GM21786 (cell line): ENCODE results near the gene LDOC1.
A peak's percentile ranks its signal among the peaks of the same experiment; 100 is the strongest.
"Not testable (repeated sequence)": the region's sequence is repeated elsewhere in the genome, so short reads cannot be mapped to it uniquely, and the experiment has no call there.

ENCODE experiments used
- ATAC-seq: cut with Tn5 transposase; IDR thresholded peaks from one replicate; pipeline ENCODE4 v1.9.1; 2021; ENCODE audit not compliant: unreplicated experiment

LDOC1 gene

DNA sequence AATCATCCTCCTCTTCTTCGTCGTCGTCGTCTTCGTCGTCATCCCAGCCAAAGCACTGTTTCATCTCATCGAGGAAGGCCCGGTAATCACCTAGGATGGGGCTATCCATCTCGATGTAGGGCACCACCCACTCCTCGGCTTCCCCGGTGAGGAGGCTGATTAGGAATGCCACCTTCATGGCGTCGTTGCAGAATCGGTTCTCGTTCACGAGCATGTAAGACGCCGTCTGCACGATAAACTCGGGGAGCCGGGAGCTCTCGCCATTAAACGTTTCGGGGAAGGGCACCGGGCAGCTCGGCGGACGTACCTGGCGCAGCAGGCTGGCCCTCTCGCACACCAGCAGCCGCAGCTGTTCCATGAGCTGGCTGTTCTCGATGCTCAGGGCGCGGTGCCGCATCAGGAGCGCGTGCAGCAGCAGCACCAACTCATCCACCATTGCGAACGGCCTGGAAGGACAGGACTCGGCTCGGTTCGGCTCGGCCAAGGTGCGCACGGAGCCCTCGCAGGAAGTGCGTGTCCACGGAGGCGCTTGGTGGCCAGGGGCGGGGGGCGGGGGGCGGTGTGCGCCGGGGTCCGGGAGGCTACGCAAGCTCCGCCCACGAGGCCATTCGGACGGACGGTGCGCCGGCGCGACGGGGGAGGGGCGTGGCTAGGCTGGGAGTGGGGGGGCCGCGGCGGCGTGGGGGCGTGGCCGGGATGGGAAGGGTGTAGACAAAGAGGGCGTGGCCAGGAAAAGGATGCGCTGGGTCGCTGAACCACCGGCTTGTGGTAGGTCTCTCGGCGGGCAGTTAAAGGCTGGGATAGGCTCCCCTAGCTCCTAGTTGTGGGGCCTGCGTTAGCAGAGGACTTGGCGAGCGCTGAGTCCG, at the start of gene LDOC1:
LDOC1 (minus strand) TSS at position 544 of the 866 bp plus-strand sequence; CDS start at position 436, 108 bp downstream.
- peak; percentile 67 for ATAC-seq

DNA sequence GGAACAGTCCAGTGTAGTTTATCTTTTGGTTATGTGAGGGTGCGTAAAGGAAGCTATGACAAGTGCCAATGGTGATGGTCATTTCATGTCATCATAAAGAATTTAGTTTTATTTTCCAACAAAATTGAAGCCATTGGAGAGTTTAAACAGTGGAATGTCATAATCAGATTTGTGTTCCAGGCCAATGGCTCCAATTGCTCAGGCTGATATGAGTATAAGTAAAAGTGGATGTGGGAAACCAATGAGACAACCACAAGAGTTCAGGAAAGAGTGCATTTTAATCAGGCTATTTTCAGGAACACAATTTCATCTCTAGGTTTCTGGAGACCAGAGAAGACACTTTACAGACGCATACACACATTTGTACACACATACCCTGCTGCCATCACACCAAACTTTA, 44.7 kb upstream of the LDOC1 start:
- no peak for ATAC-seq

DNA sequence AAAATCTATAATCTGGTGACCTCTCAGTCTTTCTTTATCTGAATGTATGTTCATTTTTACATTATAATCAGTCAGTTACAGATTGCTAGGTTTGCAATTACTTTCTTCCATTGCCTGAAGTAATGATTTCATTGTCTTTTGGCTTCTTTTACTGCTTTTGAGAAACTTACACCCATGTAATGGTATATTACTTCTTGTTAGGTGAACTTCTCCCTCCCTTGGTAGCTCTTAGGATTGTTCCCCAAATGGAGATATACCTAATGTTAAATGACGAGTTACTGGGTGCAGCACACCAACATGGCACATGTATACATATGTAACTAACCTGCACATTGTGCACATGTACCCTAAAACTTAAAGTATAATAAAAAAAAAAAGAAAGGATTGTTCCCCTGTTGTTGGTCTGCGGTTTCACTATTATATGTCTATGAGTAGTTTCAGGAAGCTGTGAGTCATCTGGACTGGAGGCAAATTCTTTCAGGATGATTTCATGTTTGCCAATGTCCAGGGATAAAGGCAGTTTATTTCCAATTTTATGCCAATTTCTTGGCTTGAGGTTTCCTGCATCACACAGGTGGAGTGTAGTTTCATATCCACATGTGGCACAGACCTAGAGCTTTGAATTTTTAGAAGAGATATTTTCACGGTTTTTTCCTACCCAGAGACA, 43.5 kb upstream of the LDOC1 start:
- no peak for ATAC-seq

DNA sequence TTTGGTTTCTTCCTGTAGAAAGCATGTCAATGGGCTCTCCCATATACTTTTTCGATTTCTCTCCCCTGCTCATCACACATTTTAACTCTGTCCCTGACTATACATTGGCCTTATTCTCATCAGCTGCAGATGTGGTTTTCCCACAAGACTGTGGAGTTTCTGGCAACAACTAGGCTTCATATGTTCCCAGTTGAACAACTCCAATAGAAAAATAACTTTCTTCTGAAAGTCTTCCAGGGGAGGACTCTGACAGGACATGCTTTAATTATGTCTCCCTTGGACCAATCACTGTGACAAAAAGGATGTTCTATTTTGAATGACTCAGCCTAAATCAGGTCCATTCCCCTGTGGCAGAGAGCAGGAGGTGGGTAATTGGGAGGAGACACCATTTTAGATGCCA, 37.3 kb upstream of the LDOC1 start:
- no peak for ATAC-seq

DNA sequence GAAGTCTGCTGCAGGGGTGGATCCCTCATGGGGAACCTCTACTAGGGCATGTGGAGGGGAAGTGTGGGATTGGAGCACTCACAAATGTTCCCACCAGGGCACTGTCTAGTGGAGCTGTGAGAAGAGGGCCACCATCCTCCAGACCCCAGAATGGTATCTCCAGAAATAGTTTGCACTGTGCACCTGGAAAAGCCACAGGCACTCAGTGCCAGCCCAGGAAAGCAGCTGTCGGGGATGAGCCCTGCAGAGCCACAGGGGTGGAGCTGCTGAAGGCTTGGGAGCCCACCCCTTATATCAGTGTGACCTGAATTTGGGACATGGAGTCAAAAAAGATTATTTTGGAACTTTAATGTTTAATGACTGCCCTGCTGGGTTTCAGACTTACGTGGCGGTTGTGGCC, 25.0 kb upstream of the LDOC1 start:
- ATAC-seq = no peak

DNA sequence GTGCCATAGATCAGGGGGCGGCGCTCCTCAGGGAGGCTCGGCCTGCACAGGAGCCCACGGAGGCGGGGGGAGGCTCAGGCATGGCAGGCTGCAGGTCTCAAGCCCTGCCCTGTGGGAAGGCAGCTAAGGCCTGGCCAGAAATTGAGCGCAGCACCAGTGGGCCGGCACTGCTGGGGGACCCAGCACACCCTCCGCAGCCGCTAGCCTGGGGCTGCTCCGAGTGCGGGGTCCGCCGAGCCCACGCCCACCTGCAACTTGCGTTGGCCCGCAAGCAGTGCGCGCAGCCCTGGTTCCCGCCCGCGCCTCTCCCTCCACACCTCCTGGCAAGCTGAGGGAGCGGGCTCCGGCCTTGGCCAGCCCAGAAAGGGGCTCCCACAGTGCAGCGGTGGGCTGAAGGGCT, 11.6 kb upstream of the LDOC1 start:
- not testable (repeated sequence) for ATAC-seq

DNA sequence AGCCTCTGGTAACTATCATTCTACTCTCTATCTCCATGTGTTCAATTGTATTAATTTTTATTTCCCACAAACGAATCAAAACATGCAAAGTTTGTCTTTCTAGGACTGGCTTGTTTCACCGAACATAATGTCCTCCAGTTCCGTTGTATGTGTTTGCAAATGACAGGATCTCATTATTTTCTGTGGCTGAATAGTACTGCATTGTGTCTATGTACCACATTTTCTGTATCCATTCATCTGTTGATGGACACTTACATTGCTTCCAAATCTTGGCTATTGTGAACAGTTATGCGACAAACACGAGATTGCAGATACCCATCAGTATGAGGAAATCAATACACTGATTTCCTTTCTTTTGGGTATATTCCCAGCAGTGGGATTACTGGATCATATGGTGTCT, 8.4 kb upstream of the LDOC1 start:
- ATAC-seq = no peak

DNA sequence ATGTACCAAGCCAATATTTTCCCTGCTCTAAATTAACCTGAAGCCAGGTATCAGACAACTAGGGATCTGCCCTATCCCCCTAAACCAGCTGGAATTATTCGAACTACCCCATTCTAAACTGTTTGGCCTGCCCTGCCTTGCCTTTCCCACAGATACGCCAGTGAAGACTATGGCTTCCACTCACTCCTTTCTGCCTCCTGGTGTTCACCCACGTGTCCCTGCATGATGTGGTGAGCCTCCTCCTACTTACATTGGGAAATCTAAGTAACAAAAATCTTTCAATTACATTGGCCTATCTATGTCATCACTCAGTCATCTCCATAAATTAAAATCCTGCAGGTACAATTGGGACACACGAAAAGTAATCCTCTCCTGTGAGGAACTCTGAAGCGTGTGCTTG, 6.1 kb upstream of the LDOC1 start:
- no peak for ATAC-seq

DNA sequence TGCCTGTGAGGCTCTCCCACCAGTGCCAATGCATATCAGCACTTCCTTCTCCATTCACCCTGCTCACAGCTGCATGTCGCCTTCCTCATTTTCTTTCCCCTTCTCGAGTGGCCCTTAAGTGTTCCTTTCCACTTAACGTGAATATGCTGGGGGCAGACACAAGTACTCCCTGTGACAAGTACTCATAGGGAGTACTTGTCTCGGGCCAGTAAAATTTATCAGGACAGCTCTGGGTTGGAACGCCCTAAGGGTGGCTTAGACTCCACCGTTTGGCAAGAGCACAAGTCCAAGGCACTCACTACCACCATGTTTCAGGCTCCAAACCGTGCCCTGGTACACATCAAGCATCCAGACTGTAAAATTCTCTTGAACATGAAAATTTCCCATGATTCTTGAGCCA, 3.9 kb upstream of the LDOC1 start:
- no peak for ATAC-seq

DNA sequence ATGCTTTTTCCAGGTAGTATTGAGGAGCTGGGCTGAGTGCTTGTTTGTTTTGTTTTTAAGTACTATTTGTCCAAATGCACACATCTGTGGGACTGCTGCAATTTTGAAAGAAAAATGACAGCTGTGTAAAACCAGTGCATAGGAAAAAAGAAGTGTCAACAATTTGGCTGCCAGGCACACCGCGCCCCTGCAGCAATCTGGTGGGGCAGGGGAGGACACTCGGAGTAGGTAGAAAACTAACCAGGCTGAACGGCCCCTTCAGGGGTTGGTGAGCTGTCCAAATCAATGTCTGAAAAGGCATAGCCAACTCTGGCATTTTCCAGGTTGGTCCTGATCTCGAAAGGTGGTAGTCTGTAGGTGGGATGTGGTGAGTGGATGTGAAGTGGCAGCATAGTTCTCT, 1.1 kb downstream of the LDOC1 start:
- ATAC-seq = no peak

DNA sequence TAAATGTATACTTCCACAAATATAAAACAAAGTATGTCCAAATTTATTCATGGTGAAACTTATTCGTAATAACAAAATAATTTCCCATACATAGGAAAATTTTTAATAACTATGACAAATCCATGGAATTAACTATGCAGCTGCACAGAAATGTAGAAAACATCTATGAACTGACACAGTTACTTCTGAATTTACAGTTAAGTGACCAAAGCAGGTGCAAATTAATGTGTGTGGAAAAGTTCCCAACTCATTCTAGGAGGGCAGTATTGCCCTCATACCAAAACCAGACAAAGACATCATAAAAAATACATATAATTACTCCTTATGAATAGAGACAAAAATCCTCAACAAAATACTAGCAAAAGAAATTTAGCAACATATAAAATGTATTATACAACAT, 12.5 kb downstream of the LDOC1 start:
- ATAC-seq = no peak

DNA sequence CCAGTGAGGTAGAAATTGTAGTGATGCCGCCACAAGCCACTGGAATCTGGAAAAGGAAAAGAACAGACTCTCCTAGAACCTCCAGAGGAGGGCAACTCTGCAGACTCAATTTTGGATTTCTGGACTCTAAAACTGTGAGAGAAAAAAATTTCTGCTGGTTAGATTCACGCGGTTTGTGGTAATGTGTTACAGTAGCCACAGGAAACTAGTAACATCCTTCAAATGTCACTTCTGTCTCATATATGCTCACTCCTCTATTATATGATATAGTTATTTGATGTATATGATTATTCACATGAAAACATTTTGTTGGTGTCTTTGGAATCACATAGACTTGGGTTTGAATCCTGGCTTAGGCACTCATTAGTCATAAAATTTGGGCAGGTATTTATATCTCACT, 18.8 kb downstream of the LDOC1 start:
- ATAC-seq = no peak

DNA sequence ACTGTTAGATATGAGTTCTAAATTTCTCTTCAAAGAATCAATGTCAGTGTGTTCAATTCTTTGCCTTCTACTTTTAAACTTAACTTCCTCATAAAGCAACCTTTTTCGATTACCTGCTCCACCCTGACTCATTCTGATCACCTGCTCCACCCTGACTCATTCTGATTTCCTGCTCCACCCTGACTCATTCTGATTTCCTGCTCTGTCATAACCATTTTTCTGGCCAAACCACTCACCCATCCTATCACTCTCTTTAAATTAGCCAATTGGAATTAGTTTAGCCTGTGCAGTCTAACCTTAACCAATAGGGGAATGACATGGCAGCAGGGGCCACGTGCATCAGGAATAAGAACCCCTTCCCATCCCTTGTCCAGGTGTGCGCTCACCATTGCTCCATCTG, 21.7 kb downstream of the LDOC1 start:
- not testable (repeated sequence) for ATAC-seq

DNA sequence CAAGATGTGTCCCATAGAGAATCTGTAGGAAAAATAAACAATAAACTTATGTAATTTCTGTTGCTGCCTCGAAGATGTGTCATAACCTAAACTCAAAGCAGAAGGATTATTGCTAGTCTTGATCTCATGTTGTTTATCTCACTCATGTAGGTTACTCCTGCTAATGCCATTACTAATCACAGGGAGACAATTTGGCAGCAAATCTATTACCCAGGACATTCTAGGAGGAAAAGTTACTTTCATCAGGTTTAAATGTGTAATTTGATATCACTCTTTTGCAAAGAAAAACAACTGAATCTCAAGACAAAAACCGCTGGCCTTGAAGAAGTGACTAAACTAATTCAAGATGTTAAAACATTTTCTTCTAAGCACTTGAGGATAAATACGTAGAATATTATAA, 34.0 kb downstream of the LDOC1 start:
- ATAC-seq = no peak

DNA sequence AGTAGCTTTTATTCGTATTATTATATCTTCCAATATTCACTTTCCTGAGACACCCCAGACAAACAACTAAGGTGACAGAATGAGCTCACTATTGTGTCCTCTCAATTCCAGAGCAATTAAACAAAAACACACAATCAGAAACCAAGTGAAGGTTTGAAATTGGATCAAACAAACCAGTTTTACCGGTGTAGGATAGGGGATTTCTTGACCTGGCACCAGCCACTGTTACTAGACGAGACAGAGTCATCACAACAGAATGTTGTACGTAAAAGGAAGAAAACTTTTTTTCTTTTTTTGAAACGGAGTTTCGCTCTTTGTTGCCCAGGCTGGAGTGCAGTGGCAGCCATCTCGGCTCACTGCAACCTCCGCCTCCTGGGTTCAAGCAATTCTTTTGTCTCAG, 43.7 kb downstream of the LDOC1 start:
- ATAC-seq = no peak

DNA sequence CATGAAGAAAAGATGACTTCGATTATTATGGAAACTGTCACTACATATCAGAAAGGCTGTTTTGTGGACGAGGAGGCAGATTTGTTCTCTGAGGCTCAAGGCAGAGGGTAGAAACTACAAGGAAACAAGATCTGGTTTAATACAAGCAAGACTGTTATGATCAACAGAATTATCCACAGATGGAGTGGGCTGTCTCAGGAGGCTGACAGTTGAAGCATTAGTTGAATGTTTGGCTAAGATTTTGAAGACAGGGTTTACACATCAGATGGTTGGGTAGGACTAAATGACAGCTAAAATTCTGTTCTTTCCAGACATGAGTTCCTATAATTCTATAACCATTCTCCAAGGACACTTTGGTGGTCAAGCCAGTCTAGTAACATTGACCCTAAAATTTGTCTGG, 49.8 kb downstream of the LDOC1 start:
- ATAC-seq = no peak
